ENCODE results near the gene ANXA5.

The ANXA5 gene

DNA sequence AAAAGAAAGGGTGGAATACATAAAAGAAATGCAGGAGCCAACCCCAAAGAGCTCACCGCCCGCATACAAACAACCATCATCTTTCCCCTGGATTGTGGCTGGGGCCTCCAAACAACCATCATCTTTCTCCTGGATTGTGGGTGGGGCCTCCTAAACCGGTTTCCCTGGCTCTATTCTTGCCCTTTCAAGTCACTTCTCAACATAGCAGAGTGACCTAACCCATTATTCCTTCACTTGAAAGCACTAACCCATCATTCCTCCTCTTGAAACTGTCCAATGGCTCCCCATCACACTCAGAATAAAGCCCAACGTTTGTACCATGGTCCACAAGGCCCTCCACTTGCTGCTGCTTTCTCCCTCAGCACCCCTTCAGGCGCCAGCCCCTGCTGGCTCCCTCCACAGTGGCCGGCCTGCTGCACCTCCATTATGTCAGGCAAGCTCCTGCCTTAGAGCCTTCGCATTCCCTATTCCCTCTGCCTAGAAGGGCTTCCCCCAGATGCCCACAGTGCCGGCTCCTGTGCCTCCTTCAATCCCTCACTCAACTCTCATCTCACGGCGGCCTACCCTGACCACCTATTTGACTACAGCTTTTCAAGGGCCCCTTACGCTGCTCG is 44.1 kb upstream of the ANXA5 start:
- peaks cover 2% of the 10 kb centered on the region for H3K27me3 ChIP-seq (ENCODE audit: insufficient read depth, poor library complexity, severe bottlenecking)
- TF ChIP-seq, protein P1, sequence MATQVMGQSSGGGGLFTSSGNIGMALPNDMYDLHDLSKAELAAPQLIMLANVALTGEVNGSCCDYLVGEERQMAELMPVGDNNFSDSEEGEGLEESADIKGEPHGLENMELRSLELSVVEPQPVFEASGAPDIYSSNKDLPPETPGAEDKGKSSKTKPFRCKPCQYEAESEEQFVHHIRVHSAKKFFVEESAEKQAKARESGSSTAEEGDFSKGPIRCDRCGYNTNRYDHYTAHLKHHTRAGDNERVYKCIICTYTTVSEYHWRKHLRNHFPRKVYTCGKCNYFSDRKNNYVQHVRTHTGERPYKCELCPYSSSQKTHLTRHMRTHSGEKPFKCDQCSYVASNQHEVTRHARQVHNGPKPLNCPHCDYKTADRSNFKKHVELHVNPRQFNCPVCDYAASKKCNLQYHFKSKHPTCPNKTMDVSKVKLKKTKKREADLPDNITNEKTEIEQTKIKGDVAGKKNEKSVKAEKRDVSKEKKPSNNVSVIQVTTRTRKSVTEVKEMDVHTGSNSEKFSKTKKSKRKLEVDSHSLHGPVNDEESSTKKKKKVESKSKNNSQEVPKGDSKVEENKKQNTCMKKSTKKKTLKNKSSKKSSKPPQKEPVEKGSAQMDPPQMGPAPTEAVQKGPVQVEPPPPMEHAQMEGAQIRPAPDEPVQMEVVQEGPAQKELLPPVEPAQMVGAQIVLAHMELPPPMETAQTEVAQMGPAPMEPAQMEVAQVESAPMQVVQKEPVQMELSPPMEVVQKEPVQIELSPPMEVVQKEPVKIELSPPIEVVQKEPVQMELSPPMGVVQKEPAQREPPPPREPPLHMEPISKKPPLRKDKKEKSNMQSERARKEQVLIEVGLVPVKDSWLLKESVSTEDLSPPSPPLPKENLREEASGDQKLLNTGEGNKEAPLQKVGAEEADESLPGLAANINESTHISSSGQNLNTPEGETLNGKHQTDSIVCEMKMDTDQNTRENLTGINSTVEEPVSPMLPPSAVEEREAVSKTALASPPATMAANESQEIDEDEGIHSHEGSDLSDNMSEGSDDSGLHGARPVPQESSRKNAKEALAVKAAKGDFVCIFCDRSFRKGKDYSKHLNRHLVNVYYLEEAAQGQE (IDR thresholded peaks at IDR 0.05; ENCODE audit: insufficient replicate concordance, low read depth), result no peak
- TF ChIP-seq, protein P2, sequence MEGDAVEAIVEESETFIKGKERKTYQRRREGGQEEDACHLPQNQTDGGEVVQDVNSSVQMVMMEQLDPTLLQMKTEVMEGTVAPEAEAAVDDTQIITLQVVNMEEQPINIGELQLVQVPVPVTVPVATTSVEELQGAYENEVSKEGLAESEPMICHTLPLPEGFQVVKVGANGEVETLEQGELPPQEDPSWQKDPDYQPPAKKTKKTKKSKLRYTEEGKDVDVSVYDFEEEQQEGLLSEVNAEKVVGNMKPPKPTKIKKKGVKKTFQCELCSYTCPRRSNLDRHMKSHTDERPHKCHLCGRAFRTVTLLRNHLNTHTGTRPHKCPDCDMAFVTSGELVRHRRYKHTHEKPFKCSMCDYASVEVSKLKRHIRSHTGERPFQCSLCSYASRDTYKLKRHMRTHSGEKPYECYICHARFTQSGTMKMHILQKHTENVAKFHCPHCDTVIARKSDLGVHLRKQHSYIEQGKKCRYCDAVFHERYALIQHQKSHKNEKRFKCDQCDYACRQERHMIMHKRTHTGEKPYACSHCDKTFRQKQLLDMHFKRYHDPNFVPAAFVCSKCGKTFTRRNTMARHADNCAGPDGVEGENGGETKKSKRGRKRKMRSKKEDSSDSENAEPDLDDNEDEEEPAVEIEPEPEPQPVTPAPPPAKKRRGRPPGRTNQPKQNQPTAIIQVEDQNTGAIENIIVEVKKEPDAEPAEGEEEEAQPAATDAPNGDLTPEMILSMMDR (IDR thresholded peaks at IDR 0.05; ENCODE audit: insufficient read depth, low read length), result no peak
- TF ChIP-seq GABPA (IDR thresholded peaks at IDR 0.05; ENCODE audit: low read depth), result no peak
- TF ChIP-seq POLR2AphosphoS5 (IDR thresholded peaks at IDR 0.05; ENCODE audit: low read depth), result no peak
- no peak for TF ChIP-seq SPI1 (IDR thresholded peaks at IDR 0.05; ENCODE audit: borderline replicate concordance, low read depth)
- H3K4me3 ChIP-seq (replicated peaks; ENCODE audit: insufficient read depth, low read length), result no peak overlapping the region
- no peak for DNase-seq (ENCODE audit: low read depth in 1 of 2, low spot score in 1 of 2)
- H3K27ac ChIP-seq (replicated peaks), result no peak overlapping the region

DNA sequence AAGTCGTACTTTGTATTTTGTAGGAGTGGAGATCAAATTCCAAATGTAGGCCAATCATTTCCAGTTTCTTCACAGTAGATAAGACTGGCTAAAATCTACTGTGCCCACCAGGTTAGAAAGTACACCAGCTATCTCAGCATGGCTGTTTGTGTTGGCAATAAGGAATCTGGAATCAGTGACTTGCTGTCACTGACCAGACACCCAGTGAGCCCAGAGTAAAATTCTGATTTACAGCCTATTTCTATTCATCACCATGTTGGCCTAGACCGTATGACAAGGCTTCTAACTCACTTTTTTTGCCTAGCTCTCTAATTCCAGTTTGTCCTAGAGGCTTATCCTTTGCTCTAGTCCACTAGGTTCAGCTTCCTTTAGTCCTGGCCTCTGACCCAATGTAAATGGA is 42.8 kb upstream of the ANXA5 start:
- peaks cover 2% of the 10 kb centered on the region for H3K27me3 ChIP-seq (ENCODE audit: insufficient read depth, poor library complexity, severe bottlenecking)
- DNase-seq (ENCODE audit: low read depth in 1 of 2, low spot score in 1 of 2), result no peak
- no peak overlapping the region for H3K4me3 ChIP-seq (replicated peaks; ENCODE audit: insufficient read depth, low read length)
- TF ChIP-seq POLR2AphosphoS5 (IDR thresholded peaks at IDR 0.05; ENCODE audit: low read depth) (no peak), SPI1 (IDR thresholded peaks at IDR 0.05; ENCODE audit: borderline replicate concordance, low read depth) (no peak), GABPA (IDR thresholded peaks at IDR 0.05; ENCODE audit: low read depth) (no peak)
- TF ChIP-seq, protein P1 (IDR thresholded peaks at IDR 0.05; ENCODE audit: insufficient replicate concordance, low read depth), result no peak
- TF ChIP-seq, protein P2 (IDR thresholded peaks at IDR 0.05; ENCODE audit: insufficient read depth, low read length), result no peak
- H3K27ac ChIP-seq (replicated peaks), result no peak overlapping the region

DNA sequence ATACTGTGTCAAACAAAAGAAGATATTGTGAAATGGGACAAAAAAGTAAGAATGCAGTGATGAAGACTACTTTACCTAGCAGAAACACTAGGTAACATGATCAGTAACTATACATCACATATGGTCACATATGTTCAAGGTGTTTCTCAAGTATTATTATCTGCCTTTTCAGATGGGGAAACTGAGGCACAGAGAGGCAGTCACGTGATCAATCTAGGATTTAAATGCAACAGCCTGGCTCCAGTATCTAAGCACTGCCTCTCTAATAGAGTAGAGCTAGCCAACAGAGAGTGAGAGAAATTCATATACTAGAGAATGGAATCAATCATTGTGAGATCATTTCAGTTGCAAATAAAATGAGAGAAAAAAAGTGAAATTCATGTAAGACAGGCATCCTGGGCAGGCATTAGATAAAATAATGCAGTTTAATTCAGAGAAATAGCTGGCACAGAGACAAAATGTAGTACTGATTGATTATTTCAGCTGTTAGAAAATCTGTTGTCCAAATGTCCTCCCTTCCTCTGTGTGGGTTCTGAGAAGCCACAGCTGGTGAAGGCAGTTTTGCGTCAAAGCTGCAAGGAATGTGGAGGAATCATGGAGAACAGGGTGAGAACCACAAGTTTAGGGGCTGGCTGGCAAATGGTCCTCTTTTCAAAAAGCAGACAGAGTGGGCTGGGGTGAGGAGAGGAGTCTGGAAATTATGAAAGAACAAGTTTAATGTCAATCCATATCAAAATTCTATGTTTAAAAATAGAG is 42.2 kb upstream of the ANXA5 start:
- Histone ChIP-seq H3K27ac (replicated peaks) (no peak overlapping the region), H3K27me3 (ENCODE audit: insufficient read depth, poor library complexity, severe bottlenecking) (peaks cover 2% of the 10 kb centered on the region), H3K4me3 (replicated peaks; ENCODE audit: insufficient read depth, low read length) (no peak overlapping the region)
- no peak for DNase-seq (ENCODE audit: low read depth in 1 of 2, low spot score in 1 of 2)
- TF ChIP-seq, protein P2 (IDR thresholded peaks at IDR 0.05; ENCODE audit: insufficient read depth, low read length), result no peak
- TF ChIP-seq, protein P1 (IDR thresholded peaks at IDR 0.05; ENCODE audit: insufficient replicate concordance, low read depth), result no peak
